ENCODE results near the gene NRDE2.

- TF ChIP-seq CTCF (conservative IDR thresholded peaks at IDR 0.05) (no peak), EZH2 (IDR thresholded peaks at IDR 0.05; ENCODE audit: low read depth) (no peak)
Measured at GRCh38 chr14:90281756-90282155, 50.0 kb downstream of the NRDE2 start.

Data from PC-9 (cell line).